HG03060 (cell line): ENCODE results near the gene CDK9.
"Not testable (repeated sequence)": the region's sequence is repeated elsewhere in the genome, so short reads cannot be mapped to it uniquely, and the experiment has no call there.

Experiments used
- ATAC-seq: cut with Tn5 transposase; IDR thresholded peaks from one replicate; pipeline ENCODE4 v1.9.1; 2021; ENCODE audit warnings: low read depth, moderate number of reproducible peaks; ENCODE audit not compliant: unreplicated experiment

Gene CDK9

DNA sequence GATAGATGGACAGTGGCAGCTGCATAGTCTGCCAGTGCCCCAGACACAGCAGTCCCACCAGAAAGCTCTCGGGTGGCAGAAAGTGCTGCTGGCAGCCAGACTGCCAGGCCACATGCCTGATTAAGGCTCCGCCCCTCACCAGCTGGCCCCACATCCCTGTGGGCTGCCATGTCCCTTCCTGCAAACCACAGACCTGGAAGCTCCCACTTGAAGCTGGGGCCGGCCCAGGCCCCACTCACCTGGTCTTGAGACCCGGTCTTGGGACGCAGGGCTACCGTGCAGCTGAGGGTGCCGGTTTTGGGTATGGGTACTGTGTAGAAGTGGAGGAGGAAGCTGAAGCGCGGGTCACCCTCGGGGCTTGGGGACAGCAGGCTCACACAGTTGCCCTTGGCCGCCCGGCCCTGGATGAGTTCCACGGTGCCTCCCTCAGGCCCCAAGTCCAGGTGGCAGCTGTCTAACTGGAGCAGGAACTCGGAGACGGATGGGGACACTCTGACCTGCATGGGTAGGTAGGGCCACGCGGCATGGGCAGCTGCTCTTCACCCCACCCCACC, 32.1 kb downstream of the CDK9 start:
- ATAC-seq, result no peak

DNA sequence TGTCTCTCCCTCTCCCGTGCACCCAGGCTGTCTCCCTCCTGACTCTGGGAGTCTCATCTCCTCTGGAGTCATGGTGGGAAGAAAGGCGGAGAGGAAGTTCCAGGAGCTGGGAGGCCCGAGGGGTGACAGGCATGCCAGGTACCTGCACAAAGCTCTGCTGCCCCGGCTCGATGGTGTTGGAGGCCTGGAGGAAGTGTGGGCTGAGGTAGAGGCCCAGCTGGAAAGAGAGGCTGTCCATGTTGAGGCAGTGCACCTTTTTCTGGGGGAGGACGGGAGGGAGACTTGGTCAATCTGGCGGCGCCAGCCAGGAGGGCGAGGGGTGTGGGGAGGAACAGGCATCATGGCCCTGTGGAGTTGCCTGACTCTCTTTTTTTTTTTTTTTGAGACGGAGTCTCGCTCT, 32.7 kb downstream of the CDK9 start:
- no peak for ATAC-seq

DNA sequence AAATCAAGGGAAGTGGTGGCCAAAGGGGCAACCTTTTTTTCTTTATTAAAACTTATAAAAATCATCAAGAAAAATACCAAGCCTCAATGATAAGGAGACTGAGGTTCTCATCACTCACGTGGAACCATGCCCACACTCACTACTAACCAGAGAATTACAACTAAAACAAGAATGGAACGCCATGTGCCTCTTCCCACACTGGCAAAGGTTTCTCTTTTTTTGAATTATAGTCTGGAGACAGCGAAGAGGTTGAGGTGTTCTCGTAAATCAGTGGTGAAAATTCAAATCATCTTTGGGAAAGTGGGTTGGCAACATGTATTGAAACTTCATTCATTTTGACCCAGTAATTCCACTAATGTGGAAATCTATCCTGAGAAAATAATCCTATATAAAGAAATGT, 36.3 kb downstream of the CDK9 start:
- no peak for ATAC-seq

DNA sequence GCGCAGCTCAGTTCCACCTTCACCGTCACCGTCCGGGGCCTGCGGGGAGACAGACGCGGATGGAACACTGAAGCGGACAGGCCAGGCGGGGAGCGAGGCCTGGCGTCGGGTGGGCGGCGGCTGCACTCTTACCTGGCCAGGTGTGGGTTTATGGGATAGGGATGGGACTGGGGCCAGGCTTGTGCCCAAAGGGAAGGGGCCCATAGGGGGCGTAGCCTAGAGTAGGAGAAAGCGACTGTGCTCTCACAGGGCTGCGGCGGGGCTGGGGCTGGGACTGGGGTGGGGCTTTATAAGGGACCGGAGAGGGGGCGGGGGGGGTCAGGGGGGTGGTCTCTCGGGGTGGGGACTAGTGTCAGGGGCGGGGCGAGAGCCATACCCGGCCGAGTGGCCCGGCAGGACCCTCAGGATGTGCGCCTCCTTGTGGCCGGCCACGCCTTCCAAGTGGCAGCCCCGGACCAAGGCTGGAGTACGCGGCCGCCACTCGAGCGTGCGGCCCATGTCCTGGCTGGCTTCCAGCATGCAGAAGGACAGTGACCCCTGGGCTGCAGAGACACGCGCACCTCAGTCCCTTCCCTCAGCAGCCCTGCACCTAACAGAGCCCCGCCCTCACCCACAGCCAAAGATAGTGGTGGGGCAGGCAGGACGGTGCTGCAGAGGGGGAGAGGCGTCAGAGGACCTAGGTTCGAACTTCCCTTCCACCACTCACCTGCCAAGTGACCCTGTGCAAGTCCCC, 39.7 kb downstream of the CDK9 start:
- ATAC-seq, result no peak

DNA sequence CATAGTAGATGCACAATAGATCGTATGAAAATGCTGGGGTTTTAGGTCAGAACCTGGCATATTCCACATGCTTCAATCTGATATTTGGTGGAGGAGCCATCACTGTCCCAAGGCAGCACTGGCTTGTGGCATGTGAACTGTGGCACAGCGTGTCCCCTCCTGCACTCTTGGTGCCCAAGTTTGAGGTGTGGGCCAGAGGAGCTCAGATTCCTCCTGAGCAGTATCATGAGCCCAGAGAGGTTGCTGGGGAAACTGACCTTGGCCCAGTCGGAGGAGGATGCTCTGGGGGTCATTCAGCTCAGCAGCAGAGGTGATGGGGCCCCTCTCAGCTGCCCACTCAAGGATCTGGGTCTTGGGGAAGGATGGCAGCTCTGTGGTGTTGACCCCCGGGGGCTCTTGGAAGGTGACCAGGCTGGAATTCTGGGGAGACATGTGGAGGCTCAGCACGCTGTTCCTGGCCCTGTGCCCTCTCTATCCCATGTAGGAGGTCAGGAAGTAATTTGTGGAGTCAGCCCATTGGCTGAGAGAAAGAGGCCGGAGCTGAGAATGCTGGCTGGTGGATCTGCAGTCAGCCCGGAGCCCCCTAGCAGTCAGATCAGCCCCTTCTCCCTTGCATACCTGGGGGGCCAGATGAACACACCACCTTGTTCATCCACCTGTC, 40.5 kb downstream of the CDK9 start:
- ATAC-seq, result no peak

DNA sequence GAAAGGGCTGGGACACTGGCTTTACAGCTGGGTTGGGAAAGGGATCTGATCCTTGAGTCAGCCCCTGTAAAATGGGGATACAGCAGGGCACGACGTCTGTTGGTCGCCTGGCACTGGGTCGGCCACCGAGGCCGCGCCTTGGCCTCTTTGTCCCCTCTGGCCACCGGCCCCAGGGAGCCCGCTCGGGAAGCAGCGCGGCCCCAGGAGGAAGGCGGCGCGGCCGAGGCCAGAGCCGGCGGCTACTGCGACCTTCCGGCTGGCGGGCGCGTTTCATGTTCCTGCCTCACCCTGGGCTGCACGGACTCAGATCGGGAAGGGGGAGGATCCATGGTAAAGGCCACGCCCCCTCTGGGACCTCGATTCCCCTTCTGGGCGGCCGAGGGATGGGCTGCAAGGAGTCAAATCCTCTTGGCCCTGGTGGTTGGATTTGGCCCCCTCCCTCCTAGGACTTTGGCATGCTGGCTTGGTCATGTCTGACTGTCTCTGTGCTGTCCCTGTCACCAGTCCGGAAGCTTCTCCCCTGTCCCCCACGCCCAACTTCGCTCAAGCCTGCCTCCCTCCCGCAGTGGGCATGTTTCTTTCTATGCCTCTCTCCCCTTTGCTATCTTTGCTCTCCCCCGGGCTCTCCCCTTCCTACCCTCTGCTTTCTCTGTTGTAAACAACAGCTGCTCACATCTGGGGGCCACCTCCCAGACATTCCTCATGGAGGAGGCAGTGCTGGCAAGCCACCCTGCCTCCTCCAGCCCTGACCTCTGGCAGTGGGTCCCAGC, 42.6 kb downstream of the CDK9 start:
- ATAC-seq, result no peak

DNA sequence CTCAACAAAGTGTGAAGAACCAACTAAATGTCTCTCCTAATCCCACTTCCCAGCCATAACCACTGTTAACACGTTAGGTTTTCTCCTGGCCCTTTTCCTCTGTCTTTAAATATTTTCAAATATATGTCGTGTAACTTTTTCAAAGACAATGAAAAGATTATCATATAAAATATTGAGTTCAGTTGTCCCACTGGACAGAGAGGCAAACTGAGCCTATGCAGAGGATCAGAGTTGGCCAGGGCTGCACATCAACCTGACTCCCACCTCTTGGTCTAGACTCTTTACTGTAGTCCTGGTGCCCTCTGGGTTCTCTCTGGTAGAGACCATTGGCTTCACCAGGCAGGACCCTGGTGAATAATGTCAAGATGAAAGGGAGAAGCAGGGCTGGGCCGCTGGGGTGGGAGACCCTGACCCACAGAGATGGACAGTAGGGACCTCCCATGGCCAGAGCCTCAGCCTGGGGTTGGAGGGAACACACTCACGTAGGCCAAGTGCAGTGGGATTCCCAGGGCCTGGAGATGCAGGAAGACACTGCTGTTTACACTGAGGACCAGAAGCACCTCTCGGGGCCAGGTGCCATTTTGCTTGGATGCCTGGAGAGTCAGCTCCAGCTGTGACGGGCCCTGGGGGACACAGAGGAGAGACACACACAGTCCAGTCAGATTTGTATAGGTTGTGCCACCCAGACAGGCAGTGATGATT, 43.5 kb downstream of the CDK9 start:
- no peak for ATAC-seq

DNA sequence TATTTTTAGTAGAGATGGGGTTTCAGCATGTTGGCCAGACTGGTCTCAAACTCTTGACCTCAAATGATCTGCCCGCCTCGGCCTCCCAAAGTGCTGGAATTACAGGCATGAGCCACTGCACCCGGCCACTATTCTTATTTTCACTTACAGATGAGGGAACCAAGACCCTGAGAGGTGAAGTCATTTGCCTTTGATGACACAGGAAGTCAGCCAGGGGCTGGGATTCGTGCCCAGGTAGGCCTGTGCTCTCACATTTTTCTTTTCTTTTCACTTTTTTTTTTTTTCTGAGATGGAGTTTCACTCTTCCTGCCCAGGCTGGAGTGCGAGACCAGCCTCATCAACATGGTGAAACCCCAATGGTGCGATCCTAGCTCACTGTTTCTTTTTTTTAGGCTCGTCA, 46.4 kb downstream of the CDK9 start:
- no peak for ATAC-seq

DNA sequence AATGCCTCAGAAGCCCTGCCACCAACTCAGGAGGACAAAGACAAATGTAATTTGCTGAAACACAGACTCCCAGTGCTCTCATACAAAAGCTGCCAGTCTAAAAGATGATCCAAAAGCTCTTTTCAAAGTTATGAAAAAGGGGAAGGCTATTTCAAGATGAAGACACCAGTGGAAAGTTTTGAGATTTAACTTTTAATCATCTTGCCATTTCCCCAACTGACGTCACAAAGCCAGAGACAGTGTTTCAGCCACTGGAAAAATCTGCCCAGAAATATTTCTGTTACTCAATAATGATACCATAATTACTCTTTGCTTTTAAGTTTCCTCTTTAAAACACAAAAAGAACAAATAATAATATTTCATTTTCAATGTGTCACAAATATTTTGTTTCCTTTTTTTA, 47.7 kb downstream of the CDK9 start:
- no peak for ATAC-seq

DNA sequence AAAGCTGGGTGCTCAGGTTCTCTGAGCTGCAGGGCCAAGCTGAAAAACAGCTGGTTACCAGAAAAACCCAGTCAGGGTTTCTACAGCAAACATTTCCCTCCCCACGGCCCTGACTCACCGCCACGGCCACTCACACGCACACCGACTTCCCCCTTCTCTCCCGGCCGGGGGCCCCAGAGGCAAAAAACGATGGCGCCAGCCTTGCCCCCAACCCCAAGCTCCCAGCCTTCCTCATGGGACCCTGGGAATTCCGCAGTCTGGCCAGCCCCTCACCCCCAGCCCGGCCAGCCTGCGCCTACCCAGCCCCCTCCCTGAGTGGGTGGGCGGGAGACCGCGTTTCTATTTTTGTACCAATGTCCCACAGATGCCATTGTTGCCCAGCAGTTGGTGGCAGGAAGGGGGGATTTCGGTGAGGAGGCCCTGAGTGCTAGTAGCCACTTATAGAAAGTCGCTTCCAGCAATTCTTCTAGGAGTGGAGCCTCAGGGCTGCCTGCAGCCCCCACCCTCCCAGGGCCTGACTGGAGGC, 50.2 kb downstream of the CDK9 start:
- ATAC-seq, result no peak

DNA sequence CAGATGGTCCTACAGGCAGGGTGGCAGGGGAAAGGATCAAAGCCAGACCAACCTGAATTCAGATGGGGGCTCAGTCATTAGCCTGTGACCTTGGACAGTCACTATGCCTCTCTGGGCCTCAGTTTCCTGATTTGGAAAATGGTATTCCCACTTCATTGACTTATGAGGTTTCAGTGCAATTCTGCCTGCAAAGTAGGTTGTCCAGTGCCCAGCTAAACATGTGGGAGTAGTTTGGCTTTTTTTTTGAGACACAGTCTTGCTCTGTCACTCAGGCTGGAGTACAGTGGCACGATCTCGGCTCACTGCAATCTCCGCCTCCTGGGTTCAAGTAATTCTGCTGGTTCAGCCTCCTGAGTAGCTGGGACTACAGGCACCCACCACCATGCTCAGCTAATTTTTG, 50.7 kb downstream of the CDK9 start:
- not testable (repeated sequence) for ATAC-seq

DNA sequence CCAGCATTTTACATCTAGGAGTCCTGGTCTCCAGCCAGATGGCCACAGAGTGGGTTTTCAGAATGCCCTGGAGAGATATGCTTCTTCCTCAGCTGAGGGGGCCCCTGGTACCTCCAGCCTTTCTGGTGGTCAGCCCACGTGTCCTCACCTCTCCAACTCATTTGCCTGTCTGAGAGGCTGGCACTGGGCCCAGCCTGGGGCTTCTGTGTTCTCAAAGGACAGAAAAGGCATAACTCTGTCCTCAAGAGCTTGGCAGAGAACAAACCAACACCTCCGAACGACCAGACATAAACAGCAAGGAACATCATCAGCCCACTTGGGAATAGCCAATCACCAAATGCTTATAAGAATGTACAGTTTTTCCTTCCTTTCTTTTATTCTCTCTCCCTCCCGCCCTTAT, 51.5 kb downstream of the CDK9 start:
- ATAC-seq, result no peak

DNA sequence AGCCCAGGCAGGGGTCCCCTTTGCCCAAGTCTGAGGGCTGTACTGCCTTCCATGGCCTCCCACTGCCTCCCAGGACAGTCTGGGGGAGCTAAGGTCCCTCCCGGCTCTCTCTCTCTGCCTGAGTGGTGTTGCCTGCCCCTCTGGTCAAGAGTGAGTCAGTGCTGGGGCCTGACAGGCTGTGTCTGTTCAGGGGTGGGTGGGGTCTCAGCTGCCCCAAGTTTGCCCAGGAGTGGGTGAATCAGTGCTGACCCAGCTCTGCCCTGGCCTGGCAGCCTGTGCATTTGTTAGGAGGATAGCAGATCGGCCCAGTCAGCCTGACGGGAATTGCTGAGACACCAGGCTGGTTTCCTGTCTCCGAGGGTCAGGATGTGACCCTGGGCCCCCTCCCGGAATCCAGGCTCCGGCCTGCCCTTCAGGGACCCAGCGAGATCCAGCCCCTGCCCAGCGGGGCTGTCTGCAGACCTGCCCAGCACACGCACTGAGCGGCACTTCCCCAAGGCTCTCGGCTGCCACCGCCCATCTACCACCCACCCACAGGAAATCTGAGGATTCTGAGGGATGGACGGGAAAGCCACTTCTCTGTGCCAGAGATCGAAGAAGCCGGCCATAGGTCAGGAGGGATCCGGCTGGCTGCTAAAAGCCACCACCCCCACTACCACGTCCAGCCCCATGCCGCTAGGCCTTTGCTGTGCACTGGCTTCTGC, 52.7 kb downstream of the CDK9 start:
- ATAC-seq, result no peak
